Heart right ventricle (tissue), 16 donors: ENCODE results near the gene SAMD15. TPM values are rescaled to one million over a fixed set of nuclear protein-coding genes. Genes with fewer than 3 reads are reported as not detected.

Source experiments
- ATAC-seq, 8 donors: fragments of 200-7000 bp; cut with Tn5 transposase; one replicate each; pipeline ENCODE4 v1.9.1; 2020; ENCODE audit warnings: mild to moderate bottlenecking in 8 of 8, moderate library complexity in 8 of 8, moderate number of reproducible peaks in 1 of 8
- DNase-seq, 2 donors: peaks; one replicate each; pipeline ENCODE4 v3.0.0-alpha.2; 2020
- H3K27ac ChIP-seq, 10 donors: fragments of 200-600 bp; sonication (generic) in 2 of 10; one replicate each; pipeline versions ENCODE4 v1.5.0 to v1.8.0; 2020 to 2022; ENCODE audit warnings: mild to moderate bottlenecking in 3 of 10
- H3K27me3 ChIP-seq, 7 donors: fragments of 200-600 bp; one replicate each; pipeline ENCODE4 v1.8.0; 2021 to 2022; ENCODE audit warnings: mild to moderate bottlenecking in 2 of 7
- H3K36me3 ChIP-seq, 9 donors: fragments of 200-600 bp; sonication (generic) in 1 of 9; one replicate each; pipeline versions ENCODE4 v1.5.0 to v1.8.0; 2020 to 2022; ENCODE audit warnings: mild to moderate bottlenecking in 2 of 9
- H3K4me1 ChIP-seq, 9 donors: fragments of 200-600 bp; sonication (generic) in 1 of 9; one replicate each; pipeline versions ENCODE4 v1.5.0 to v1.8.0; 2020 to 2022; ENCODE audit warnings: mild to moderate bottlenecking in 4 of 9
- H3K4me3 ChIP-seq, 10 donors: fragments of 200-600 bp; sonication (generic) in 2 of 10; one replicate each; pipeline versions ENCODE4 v1.5.0 to v1.8.0; 2020 to 2022; ENCODE audit warnings: mild to moderate bottlenecking in 7 of 10, moderate library complexity in 2 of 10
- H3K9me3 ChIP-seq, 11 donors: fragments of 200-600 bp in 10 of 11; sonication (generic) in 2 of 11; one replicate each; pipeline versions ENCODE4 v1.5.0 to v1.8.0; 2013 to 2022; ENCODE audit warnings: mild to moderate bottlenecking in 2 of 11, control low read depth in 1 of 11, moderate library complexity in 1 of 11
- CTCF ChIP-seq, 9 donors: fragments of 200-600 bp; sonication (generic) in 2 of 9; IDR thresholded peaks; one replicate each; pipeline versions ENCODE4 v1.5.0 to v1.8.0; 2021 to 2022; ENCODE audit warnings: antibody characterized with exemption in 9 of 9, mild to moderate bottlenecking in 5 of 9, moderate library complexity in 1 of 9
- WGBS, 2 donors: extraction: QIAGEN DNeasy Blood & Tissue Kit; methylation state at CpG; one replicate each; pipeline ENCODE4 v1.1.7; 2013; ENCODE audit warnings: inconsistent platforms in 1 of 2; 5-methylcytosine and 5-hydroxymethylcytosine counted together
- intact Hi-C, 10 donors: fragments of 100-400 bp; cut with DNase I; formaldehyde crosslinking; loops; one replicate each; pipeline versions ENCODE4 v1.11.1 to v1.14.2; 2022
- polyA plus RNA-seq, 2 donors: library from polyadenylated mRNA; stranded (reverse); fragments of 200-250 nt; gene quantifications; one replicate each; pipeline ENCODE4 v1.2.3, GENCODE V29; 2013
- total RNA-seq, 10 donors: library from RNA; stranded (reverse); fragmentation: NEBNext Ultra II Directional in 3 of 10; extraction: Animal tissue kit (Norgen Biotek cat#: 25700) in 3 of 10; gene quantifications; one replicate each; pipeline versions ENCODE4 v1.2.1 to v1.2.4, GENCODE V29; 2021 to 2023
- donor health status: Arrhythmogenic right ventricular cardiomyopathy.
- donor health status: ischemic (EF 13 %, LVEDD 7.1; RV severe dilation, severe dysfunction).
- donor health status: healthy with polysubstance abuse.
- donor health status: DM: no; HTN: yes; CAD: no.
- donor health status: DM: no; HTN: no; CAD: no.
- donor health status: ischemic (EF 25% LVEDD 6.9; RV normal size, moderate dysfunction).
- donor health status: ischemic (EF 25% LVEDD 5.7; RV mildly dilated, moderate dysfunction).
- donor health status: healthy.
- donor health status: DM: yes; HTN: yes; CAD: no.
- donor health status: Ischemic cardiomyopathy.
- donor health status: ischemic (EF 35%, LVEDD 5.7; RV mildly dilated, moderate dysfunction).
- donor health status: nonischemic (EF 11% LVEDD 7.7; RV severe dilation, severe dysfunction).
- donor health status: DM: yes; HTN: yes; CAD: no.
- donor health status: PGD.
- donor health status: ischemic (EF 29% LVEDD 5.4; RV normal size, mild dysfunction).
- donor health status: nonischemic (EF 23%, LVEDD 6.1; RV moderate dilation, normal function).

Gene SAMD15
- total and polyA plus RNA-seq, 12 donors, result 0.13 to 0.30 (median 0.20) TPM; not detected in 2

- H3K27ac ChIP-seq, result peak overlapping the region in 1 of 10 donors; percentile 26
- TF ChIP-seq CTCF (IDR thresholded peaks at IDR 0.05), result no peak
- H3K36me3 ChIP-seq, result peaks cover 0 to 42% (median 0%) of the 10 kb centered on the region in 9 donors
- ATAC-seq (no peak), DNase-seq (no peak)
- no peaks in the 10 kb centered on the region for H3K27me3 ChIP-seq
- H3K9me3 ChIP-seq, result no peaks in the 10 kb centered on the region
- 72 to 76% methylated on average over 3 of the region's 3 CpGs for WGBS, 2 donors
- intact Hi-C loops, result loop anchor here in 1 of 10 donors (2.0 kb wide), 1 partner anchor 13 kb away; no protein-coding TSS in a partner anchor
- H3K4me1 ChIP-seq, result peaks cover 0 to 9% (median 0%) of the 10 kb centered on the region in 9 donors
- no peak overlapping the region for H3K4me3 ChIP-seq
Measured at GRCh38 chr14:77347751-77348150, 29.4 kb upstream of the SAMD15 start.

- no peak overlapping the region for H3K4me3 ChIP-seq
- intact Hi-C loops, result no loop called here
- H3K9me3 ChIP-seq, result no peaks in the 10 kb centered on the region
- no peaks in the 10 kb centered on the region for H3K27me3 ChIP-seq
- H3K4me1 ChIP-seq, result no peaks in the 10 kb centered on the region
- TF ChIP-seq CTCF (IDR thresholded peaks at IDR 0.05), result no peak
- WGBS, 2 donors, result 90 to 93% methylated on average over 5 of the region's 5 CpGs
- H3K27ac ChIP-seq, result no peak overlapping the region
- DNase-seq (no peak), ATAC-seq (no peak)
- peaks cover 0 to 18% (median 0%) of the 10 kb centered on the region in 9 donors for H3K36me3 ChIP-seq
Measured at GRCh38 chr14:77353469-77354141, 23.6 kb upstream of the SAMD15 start.

- H3K4me3 ChIP-seq, result no peak overlapping the region
- 94 to 96% methylated on average over 4 of the region's 4 CpGs for WGBS, 2 donors
- H3K27me3 ChIP-seq, result no peaks in the 10 kb centered on the region
- peaks cover 0 to 2% (median 0%) of the 10 kb centered on the region in 9 donors for H3K36me3 ChIP-seq
- H3K4me1 ChIP-seq, result no peaks in the 10 kb centered on the region
- H3K9me3 ChIP-seq, result no peaks in the 10 kb centered on the region
- TF ChIP-seq CTCF (IDR thresholded peaks at IDR 0.05), result no peak
- DNase-seq (no peak), ATAC-seq (no peak)
- intact Hi-C loops, result no loop called here
- H3K27ac ChIP-seq, result no peak overlapping the region
Measured at GRCh38 chr14:77355811-77356210, 21.4 kb upstream of the SAMD15 start.

GRCh38 chr14:77356899-77357298 lies 20.3 kb upstream of the SAMD15 start:
- Histone ChIP-seq H3K4me3 (no peak overlapping the region), H3K27ac (no peak overlapping the region), H3K27me3 (no peaks in the 10 kb centered on the region), H3K9me3 (no peaks in the 10 kb centered on the region), H3K36me3 (no peaks in the 10 kb centered on the region), H3K4me1 (no peaks in the 10 kb centered on the region)
- no peak for ATAC-seq
- TF ChIP-seq CTCF (IDR thresholded peaks at IDR 0.05), result no peak
- intact Hi-C loops, result no loop called here
- DNase-seq, result no peak
- WGBS, 2 donors, result 95 to 97% methylated on average over 4 of the region's 4 CpGs
